Activated CD4-positive, CD25-positive, alpha-beta regulatory T cell treated with anti-CD3 and anti-CD28 coated beads, Interleukin-2, amount 50 U/mL, for 24 hours (primary cell): Measurements from ENCODE around the gene ZNF334.

Experiments
- ATAC-seq, 2 donors: fragments of 150-1000 bp; cut with Tn5 transposase; one replicate each; pipeline ENCODE4 v1.10.0; 2021; ENCODE audit warnings: mild to moderate bottlenecking in 1 of 2, moderate library complexity in 1 of 2

Gene ZNF334

DNA sequence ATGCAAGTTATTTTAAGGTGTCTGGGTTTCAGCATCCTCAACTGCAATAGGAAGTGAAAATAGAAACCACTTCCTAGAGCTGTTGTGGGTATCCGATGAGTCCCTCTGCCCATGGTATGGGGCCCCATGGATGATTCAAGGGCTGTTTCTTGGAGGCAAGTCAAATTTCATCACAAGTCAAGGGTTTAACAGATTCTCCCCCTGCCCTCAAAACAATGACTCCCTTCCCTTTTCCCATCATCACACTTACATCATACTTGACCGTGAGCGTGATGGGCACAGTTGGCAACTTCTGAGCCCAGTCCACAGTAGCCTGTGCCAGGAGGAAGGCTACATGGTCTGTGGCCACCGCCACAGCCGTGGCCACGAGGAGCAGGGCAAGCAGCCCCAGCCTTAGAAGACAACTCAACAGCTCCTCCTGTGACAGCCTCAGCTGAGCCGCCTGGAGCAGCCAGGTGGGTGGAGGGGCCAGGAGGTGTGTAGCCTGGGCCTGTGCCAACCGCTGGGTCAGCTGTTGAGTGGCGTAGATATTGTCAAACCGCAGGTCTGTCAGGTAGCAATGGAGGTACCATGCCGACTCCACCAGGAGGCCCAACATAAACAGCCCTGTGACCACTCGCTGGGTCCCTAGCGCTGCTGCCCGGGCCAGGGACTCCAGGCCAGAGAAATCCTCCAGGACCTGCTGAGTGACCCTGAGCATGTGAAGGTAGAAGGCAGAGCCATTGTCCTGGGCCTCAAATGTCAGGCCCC is 31.9 kb upstream of the ZNF334 start:
- ATAC-seq, result peak; percentile 72 to 78

DNA sequence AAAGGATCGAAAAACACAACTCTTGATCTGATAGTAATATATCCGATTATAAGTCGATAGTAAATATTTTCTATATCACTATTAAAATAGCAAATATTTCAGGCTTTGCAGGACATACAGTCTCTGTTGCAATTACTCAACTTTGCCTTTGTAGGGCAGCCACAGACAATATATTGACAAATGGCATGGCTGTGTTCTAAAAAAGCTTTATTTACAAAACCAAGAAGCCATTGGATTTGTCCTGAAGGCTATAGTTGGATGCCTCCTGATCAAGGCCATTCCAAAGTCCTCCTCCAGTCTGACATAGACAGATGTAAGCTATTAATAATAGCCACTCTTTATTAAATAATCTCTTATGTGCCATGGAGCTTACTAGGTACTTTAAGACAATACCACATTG is 31.2 kb upstream of the ZNF334 start:
- no peak for ATAC-seq

DNA sequence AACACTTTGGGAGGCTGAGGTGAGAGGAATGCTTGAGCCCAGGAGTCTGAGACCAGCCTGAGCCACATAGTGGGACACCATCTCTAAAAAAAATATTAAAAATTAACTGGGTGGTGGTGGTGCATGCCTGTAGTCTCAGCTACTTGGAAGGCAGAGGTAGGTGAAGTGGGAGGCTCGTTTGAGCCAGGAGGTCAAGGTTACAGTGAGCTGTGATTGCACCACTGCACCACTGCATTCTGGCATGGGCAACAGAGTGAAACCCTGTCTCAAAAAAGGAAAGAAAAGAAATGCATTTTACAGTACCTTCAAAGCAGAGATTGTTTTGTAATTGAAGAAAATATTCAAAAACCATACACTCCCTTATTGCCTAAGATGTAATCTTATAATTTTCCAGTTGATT is 30.6 kb upstream of the ZNF334 start:
- ATAC-seq, result no peak

DNA sequence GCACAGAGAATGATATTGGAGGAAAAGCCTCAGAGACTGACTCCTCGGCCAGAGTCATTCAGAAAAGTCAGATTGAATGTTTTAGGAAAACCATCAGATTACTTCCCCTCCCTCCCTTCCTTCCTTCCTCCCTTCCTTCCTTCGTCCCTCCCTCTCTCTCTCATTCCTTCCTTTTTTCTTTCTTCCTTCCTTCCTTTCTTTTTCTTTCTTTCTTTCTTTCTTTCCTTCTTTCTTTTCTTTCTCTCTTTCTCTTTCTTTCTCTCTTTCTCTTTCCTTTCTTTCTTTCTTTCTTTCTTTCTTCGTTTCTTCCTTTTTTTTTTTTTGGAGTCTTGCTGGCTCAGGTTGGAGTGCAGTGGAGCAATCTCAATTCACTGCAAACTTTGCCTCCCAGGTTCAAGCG is 29.7 kb upstream of the ZNF334 start:
- no peak for ATAC-seq

DNA sequence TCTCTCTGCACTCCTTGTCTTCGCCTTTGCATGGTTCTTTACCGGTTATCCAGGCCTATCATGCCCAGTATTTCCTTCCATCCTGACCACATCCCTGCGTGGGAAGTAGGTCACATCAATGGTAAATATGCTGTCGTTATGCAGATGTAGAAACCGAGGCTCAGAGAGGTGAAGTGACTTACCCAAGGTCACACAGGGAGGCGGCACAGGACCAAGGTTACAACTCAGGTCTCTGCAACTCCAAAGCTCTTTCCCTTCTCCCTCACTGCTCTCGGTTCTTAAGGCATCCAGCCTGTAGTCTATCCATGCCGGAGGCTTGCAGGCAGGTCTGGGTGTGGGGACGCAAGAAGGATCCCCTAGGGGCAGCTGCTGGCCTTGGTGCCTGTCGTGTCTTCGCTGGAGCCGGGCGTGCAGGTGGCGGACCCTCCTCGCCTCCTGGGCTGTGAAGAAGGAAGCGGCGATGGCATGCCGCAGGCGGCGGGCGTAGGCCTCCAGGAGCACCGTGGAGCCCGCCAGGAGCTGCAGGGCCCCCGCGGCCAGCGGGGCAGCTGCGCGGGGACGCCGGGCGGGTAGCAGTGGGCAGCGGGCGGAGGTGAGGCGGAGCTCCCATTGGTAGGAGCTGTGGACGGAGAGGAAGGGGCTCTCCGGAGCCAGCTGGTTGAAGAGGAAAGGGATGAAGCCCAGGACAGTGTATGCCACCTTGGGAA is 28.0 kb upstream of the ZNF334 start:
- ATAC-seq, result no peak

DNA sequence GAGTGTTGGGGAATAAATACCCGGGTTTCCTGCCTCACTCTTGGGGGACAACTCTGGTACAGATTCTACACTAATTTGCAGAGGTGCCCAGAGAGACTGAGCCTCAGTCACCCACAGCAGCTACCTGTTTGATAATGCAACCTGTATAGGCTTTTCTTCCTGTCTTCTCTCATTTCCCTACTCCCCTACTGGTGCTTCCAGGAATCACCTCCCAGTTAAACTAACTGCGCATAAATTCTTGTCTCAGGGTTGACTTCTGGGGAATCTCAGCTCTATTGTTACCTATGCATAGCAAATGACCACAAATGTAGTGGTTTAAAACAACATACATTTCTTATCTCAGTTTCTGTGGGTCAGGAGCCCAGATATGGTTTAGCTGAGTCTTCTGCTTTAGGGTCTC is 25.8 kb upstream of the ZNF334 start:
- ATAC-seq, result no peak

DNA sequence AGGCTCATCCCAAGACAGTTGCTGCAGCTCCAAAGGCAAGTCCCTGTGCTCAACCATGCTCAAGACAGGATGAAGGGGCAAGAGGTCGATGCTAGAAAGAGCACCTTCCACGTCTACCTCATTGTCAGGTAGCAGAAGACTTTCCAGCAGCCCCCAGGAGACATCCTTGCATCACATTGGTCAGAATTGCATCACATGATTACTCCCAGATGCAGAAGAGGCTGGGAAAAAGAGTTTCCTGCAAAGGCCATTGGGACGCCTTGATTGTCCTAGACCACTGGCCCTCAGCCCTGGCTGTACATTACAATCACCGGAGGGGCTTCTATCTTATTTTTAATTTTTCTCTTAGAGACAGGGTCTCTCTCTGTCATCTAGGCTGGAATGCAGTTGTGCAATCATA is 17.3 kb upstream of the ZNF334 start:
- no peak for ATAC-seq

DNA sequence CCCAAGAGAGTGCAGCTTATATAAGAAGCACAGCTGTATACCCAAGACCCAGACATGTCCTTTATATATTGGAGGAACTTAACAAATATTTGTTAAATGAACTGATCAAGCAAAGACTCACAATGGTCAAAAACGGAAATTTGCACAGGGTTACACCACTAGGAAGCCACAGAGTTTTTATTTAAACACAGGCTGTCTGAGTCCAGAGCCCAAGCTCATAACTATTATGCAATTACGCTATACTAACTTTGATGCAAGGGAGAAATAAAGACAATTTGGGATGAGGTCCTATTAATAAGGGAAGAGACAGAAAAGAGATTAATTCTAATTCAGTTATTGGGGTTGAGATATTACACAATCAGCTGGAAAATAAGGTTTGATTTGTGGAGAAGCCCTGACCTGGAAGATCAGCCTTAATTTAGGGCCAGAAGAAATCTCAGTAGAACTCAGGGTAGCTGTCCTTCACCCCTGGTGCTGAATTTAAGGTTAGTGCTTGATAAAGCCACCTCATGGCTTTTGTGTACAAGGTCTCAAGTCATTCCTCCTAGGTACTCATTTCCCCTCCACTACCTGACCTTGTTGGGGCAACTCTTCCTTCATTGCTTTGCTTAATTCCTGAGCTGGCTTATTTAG is 10.5 kb upstream of the ZNF334 start:
- no peak for ATAC-seq

DNA sequence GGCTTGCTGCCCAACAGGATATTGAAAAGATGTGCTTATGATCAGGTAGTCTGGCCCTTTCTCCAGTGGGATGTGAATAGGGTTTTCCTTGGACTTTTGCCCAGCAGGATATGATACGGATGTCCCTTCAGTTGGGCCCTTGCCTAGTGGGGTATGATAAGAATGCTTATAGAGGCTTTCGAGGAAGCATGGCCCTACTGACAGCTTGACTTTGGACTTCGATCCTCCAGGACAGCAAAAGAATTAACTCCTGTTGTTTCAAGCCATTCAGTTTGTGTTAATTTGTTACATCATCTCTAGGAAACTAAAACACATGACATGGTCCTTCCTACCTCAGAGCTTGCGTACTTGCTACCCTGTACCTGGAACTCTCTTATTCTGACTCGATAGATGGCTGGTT is 9.7 kb upstream of the ZNF334 start:
- ATAC-seq, result no peak

DNA sequence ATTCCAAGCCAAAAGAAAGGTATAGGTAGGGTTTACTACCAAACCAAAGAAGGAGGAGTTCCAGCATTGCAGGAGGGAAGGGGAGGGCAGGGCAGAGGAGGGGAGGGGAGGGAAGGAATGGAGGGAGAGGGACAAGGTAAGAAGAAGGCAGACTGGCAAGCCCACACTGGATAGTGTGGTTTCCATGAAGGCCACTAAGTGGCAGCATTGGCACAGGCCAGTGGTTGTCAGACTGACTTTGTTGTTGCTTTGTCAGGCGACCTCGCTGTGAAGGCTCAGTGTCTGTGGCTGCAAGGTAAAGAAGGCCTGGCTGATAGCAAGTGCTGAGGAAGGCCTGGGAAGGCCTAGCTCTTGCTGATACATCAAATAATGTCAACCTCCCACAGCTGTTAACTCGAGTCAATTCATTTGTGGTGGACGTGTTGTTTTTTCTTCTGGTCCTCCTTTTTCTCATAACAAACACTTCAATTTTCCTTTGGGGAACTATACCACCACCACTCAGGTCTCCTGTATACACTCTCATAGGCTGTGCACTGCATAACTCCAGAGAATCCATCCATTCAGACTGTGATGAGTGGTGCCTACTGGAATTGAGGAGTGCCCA is 7.7 kb upstream of the ZNF334 start:
- peak; percentile 65 to 76 for ATAC-seq

DNA sequence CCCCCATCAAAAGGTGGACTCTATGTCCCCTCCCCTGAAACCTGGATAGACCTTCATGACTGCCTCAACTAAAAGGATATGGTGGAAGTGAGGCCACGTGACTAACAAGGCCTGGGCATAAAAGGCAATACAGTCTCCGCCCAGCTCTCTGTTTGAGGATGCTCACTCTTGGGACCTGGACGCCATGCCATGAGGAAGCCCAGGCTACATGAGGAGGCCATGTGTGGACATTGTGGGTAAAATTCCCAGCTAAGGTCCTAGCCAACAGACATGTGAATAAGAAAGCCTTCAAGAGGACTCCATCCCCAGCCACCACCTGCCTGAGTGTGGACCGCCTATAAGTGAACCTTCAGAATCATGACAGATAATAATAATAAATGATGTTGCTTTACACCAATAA is 7.2 kb upstream of the ZNF334 start:
- no peak for ATAC-seq

DNA sequence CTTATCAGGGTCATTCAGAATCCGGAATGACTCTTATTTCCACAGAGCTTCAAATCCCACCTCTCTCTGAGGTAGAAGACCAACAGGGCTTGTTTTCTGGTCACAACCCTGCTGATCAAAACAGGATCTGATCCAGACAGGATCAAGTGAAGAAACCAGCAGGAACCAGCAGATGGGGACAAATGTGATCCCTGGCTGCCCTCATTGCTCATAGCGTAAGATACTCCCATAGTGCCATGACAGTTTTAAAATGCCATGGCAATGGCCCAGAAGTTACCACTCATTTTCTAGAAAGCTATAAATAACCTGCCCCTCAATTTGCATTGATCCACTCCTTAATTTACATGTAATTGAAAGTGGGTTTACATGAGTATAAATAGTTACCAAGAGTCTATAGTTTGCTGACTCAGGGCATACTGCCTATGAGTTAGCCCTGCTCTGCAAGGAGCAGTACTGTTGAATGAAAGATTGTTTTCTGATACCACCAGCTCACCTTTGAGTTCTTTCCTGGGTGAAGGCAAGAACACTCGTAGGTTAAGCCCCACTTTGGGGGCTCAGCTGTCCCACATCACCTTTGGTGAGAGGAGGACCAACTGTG is 6.2 kb upstream of the ZNF334 start:
- ATAC-seq, result peak in 1 of 2 donors; percentile 10

DNA sequence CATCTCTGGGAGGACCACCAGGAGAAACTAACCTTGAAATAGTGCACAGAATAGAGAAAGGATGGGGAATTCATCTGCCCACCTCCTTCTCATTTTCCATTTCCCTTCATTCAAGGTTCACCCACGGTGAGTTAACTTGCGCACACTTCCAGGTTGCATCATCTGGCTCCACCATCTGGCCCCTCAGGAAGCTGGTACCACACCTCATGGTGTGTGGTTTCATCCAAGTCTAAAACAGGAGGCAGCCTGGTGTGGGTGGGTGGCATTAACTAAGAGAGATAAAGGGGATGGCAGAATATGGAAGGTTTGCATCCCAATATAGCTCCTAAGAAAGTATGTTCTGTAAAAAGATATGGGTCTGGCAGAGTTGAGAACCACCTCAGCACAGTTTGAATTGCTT is 3.8 kb downstream of the ZNF334 start:
- ATAC-seq, result no peak

DNA sequence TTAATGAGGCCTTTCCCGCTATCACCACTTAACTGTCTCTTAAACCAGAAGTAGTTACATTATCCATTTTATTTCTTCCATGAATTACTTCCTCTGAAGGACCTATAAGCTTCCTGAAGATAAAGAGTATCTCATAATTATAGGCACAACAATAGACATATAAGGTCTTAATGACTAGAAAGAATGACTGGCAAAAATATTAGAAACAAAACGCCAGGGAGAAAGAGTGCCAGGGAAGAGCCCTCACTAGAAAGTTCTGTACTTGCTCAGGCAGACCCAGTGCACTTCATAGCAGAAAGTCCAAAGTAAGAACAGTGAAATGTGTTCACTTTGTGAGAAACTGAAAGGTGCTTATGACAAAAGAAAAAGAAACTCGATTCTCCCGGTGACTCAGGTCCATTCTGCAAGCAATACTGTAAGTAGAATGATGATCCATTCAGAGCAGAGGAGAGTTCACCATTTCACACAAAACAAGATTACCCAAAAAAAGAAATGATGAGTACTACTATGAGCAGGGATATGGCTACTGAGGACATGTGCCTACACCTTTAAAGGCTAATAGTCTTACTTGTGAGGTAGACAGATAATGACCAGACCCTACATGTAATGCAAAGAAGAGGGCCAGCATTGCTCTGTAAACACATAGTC is 5.5 kb downstream of the ZNF334 start:
- peak; percentile 56 to 74 for ATAC-seq

DNA sequence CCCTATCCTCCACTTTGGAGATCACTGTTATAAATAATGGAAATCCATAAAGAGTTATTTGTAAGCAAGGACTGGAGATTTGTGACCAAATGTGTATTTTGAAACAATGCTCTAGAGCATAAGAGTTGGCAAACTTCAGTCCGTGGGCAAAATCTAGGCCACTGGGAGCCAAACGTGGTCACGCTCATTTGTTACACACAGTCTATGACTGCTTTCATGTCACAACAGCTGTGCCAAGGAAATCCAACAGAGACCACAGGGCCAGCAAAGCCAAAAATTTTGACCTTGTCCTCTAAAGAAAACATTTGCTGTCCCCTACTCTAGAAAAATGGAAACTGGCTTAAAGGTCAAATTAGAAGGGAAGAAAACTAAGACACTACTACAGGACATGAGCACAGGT is 7.9 kb downstream of the ZNF334 start:
- ATAC-seq, result no peak

DNA sequence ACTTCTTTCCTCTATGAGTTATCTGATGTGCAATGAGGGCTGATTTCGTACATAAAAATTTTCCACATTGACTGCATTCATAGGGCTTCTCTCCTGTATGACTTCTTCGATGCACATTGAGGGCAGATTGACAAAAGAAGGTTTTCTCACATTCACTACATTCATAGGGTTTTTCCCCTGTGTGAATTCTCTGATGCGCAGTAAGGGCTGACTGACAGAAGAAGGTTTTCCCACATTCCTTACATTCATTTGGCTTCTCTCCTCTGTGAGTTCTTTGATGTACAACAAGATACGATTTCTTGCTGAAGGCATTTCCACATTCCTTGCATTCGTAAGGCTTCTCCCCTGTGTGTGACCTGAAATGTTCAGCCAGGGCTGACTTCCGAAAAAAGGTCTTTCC is 11.4 kb downstream of the ZNF334 start:
- no peak for ATAC-seq

DNA sequence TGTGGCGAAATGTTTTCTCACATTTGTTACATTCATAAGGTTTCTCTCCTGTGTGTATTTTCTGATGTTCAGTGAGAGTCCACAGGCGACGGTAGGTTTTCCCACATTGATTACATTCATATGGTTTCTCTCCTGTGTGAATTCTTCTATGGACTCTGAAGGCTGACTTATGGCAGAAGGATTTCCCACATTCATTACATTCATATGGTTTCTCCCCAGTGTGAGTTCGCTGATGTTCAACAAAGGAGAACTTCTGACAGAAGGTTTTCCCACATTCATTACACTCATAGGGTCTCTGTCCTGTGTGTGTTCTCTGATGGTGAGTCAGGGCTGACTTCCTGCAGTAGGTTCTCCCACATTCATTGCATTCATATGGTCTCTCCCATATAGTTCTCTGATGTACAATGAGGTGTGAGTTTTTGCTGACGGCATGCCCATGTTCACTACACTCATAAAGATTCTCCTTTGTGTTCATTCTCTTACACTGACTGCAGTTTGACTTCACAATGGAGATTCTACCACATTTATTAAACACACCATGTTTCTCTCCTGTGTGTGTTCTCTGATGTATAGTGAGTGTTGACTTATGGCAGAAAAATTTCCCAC is 11.9 kb downstream of the ZNF334 start:
- no peak for ATAC-seq

DNA sequence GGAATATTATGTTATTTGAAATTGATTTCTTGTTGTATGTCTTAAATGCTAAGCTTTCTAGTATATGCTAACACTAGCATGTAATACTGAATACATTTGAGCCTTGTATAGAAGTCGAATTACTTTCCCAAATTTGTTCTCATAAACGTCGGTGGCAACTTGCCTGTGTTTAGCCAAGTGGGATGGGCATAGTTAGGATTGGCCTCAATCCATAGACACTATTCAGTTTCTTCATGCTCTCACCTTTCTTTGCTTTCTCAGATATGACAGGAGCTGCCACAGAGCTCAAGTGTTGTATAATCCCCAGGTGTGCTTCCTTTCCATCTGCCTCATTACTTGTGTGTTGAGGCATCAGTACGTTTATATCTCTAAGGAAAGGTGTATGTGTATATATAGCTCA is 19.3 kb downstream of the ZNF334 start:
- ATAC-seq, result no peak

DNA sequence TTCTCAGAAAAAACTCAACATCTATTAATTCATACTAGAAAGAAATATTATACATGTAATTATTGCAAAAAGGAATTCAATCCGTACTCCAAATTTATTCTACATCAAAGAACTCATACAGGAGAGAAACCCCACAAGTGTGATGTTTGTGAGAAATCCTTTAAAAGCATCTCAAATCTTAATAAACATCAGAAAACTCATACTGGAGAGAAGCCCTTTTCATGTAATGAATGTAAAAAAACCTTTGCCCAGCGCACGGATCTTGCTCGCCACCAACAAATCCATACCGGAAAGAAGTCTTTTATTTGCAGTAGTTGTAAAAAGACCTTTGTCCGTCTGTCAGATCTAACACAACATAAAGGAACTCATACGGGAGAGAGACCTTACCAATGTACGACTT is 22.0 kb downstream of the ZNF334 start:
- ATAC-seq, result no peak

DNA sequence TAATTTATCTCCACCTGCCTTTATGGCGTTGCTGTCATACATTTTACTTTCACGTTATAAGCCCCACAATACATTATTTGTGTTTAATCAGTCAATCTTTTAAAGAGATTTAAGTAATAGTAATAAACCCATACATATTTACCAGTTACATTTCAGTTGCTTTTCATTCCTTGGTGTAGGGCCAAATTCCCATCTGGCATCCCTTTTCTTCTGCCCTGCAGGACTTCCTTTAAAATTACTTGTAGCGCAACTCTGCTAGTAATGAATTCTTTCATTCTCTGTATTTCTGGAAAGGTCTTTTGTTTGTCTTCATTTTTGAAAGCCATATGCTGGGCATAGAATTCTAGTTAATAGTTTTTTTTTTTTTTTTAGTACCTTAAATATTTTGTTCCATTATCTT is 24.9 kb downstream of the ZNF334 start:
- ATAC-seq, result no peak

DNA sequence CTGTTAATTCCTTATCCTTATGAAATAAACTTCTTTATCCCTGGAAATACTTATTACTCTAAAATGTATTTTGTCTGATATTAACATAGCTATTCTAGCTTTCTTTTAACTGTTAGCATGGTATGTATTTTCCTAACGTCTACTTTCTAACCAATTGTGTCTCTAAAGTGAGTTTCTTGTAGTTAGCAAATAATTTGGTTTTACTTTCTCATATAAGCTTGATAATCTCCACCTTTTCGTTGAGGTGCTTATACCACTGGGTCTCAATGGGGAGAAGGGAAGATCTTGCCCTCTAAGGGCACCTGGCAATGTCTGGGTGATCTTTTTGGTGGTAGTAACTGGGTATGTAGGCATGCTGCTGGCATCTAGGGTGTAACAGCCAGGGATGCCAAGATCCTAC is 25.7 kb downstream of the ZNF334 start:
- no peak for ATAC-seq

DNA sequence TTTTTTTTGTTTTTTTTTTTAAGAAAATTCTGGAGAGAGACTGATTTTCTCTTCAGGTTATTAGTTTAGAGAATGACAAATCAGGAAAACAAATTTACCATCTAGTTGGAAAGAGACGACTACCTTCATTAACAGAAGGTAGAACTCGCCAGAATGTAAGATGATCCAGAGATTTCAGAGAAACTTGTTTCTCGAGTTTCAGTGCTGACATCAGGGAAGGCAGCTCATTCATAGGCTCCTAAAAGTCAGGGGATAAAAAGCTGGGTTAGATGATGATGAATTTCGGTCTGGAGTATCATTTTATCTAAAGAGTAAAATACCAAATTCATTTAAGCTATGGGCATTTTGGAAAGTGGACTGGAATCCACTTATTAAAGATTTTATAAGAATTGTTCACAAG is 27.9 kb downstream of the ZNF334 start:
- no peak for ATAC-seq
